Measurements from ENCODE around the gene DGKZ.

- TF ChIP-seq CTCF (IDR thresholded peaks at IDR 0.05; ENCODE audit: low read length), result no peak
- no peak for TF ChIP-seq EZH2 (optimal IDR thresholded peaks at IDR 0.05; ENCODE audit: low read depth, low read length)
Measured at GRCh38 chr11:46386005-46386578, 38.8 kb downstream of the DGKZ start.
